ENCODE results near the gene LAGE3.

GRCh38 chrX:154465601-154466000 is 13.5 kb downstream of the LAGE3 start:
- TF ChIP-seq CTCF (IDR thresholded peaks at IDR 0.05) (no peak), POLR2A (IDR thresholded peaks at IDR 0.05) (no peak)
